NCI-H1694 treated with DMSO at 0.1 percent for 48 hours (cell line): ENCODE measurements around the gene PRKG1.
"Not testable (repeated sequence)": the region's sequence is repeated elsewhere in the genome, so short reads cannot be mapped to it uniquely, and the experiment has no call there.

Source experiments
- DNase-seq: peaks from one replicate; lab custom pipeline; 2025; lab: John Stamatoyannopoulos, UW

PRKG1 gene

DNA sequence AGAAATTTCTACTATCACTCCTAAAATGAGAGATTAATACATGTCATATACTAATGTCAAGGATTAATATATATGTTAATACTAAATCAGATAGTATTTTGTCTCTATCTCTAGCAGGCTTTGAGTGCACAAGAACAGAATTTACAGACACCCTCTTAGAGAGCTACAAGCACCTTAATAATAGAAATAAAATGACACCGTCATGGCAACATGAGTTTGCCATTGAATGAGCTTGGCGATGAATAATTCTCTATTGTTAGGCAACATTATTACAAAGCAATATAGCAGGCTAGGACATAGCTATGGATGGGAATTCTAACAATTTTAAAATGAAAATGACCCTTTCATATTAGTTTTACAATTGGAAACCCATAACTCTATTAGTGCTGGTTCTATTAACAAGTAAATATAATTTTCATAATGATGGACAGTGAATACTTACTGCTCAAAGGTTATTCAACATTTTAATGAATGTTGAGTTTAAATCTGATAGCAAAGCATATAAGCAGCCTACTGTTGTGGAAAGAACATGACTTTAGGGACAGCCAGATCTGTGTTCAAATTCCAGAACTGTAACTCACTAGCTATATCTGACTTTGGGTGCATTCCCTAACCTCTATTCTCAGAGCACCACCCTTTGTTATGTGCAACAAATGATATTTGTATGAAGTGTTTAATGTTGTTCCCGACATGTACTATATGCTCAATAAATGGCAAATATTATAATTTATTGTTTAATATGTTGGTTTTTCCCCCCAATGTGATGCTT is 1055.3 kb downstream of the PRKG1 start:
- DNase-seq, result no peak

DNA sequence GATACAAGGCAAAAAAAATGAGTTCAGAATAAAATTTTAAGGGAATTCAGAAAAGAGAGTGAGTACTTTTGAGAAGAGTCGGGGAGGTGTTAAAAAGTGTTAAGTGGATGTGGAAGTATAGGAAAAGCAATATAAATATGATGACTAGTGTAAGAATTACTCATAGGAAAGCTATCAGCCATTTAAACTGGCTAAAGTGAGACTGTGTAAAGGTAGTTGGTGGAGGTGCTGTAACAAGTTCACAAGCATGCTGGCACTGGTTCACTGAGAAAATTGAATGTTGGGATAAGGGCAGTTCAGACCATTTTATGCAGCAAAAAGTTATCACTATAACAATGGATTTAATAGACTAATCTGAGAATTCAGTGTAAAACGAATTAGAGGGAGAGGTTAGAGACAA is 1060.8 kb downstream of the PRKG1 start:
- DNase-seq, result no peak

DNA sequence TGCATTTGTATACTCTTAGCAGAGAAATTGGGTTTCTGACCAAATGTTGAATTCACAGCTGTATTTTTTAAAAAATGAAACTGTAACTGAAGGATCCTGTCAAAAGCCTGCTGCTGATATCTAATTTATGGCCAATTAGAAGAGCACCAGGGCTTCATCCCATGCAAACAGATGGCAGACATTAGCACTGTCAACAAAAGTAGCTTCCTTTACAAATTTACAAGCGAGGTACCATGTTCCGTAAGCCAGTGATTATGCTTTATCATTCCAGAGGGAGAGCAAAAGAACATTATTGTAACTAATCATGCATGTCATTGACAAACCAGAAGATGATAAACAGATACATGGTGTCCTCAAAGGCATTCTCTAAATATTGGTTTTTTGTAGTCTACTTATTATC is 1062.6 kb downstream of the PRKG1 start:
- no peak for DNase-seq

DNA sequence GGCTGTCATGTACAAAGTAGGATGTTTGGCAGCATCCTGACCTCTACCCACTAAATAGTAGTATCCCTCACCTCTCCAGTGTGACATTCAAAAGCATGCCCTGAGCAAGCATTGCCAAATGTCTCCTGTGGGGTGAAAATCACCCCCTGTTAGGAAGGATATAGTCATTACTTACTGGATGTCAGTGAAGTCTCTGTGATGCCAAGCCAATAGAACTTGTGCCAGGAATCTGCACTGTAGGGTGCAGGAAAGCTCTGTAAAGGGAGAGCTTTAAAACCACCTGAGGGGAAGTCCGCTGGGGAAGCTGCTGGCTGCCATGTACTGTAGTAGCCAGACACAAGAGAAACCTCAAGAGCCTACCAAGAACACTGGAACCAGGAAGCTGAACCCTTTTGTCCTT is 1069.1 kb downstream of the PRKG1 start:
- no peak for DNase-seq

DNA sequence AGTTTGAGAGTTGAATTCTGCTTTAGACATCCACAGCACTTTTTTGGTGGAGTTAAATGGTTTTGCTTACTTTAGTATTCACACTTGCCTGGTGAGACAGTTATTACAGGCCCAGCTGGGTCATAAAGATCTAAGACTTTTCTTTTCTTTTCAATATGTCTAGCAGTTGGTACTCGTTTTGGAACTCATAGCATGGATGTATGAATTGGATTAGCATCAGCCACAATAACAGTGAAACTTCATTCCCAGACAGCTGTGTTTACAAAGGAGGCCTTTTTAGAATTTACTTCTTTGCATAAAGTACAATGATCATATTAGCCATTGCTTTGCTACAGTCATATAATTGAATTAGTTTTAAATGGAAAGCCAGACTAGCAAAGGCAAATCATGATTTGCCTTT is 1071.3 kb downstream of the PRKG1 start:
- no peak for DNase-seq

DNA sequence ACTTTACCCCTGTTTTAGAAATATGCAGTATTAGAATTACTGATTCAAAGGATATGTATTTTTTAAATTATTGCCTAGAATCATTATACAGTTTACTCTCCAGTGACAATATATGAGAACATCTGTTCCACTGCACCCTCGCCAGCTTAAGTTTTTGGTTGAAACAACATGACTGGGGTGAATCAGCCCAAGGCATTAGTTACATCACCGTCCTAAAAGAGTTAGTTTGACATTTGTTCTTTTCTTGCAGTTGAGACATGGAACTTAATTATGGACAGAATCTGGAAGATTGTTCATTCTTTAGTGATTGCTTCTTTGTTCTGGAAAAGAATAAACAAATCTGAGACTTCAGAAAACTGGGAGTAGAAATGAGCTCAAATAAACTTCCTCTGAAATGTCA is 1072.5 kb downstream of the PRKG1 start:
- DNase-seq, result no peak

DNA sequence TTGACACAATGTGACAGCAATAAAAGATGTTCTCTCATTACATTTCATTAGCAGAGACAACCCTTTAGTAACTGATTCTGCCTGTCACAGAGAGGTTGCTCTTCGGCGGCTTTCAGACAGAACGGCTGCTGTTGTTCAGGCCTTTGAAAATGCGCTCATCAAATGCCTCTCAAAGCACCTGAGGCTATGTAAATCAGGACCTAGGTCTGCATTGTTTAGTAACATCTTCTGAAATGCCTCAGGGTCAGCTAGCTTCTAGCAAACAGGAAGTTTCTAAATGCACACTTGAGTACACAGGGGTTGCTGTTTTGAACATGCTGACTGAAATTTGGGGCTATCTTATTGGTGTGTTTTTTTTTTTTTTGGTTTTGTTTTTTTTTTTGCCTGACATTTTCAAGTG is 1096.5 kb downstream of the PRKG1 start:
- no peak for DNase-seq

DNA sequence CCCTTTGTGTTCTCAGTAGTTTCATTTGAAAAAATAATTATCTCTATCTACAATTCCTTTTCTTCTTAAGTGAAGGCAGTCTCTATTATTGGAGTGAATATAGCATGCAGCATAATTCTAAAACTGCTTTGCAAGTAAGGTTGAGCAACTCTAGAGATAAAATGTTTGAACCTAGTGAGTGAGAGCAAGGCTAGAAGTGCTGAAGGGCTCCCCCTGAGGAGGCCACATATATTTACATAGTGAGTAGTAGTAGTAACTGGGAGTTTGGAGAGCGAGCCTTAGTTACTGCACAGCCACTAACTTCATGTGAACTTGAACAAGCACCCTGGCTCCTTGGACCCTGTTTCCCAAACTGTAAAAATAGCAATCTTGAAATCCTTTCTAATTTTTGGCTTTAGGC is 1098.3 kb downstream of the PRKG1 start:
- DNase-seq, result no peak

DNA sequence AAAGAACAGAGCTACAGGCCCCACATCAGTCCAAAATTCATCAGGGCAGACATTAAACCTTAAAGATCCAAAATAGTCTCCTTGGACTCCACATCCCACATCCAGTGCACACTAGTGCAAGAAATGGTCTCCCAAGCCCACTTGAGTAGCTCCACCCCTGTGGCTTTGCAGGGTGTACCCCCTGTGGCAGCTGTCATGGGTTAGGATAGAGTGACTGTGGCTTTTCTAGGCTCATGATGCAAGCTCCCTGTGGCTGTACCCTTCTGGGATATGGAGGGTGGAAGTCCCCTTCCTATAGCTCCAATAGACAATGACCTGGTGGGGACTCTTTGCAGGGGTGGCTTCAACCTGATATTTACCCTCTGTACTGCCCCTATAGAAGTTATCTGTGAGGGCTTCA is 1111.0 kb downstream of the PRKG1 start:
- DNase-seq, result no peak

DNA sequence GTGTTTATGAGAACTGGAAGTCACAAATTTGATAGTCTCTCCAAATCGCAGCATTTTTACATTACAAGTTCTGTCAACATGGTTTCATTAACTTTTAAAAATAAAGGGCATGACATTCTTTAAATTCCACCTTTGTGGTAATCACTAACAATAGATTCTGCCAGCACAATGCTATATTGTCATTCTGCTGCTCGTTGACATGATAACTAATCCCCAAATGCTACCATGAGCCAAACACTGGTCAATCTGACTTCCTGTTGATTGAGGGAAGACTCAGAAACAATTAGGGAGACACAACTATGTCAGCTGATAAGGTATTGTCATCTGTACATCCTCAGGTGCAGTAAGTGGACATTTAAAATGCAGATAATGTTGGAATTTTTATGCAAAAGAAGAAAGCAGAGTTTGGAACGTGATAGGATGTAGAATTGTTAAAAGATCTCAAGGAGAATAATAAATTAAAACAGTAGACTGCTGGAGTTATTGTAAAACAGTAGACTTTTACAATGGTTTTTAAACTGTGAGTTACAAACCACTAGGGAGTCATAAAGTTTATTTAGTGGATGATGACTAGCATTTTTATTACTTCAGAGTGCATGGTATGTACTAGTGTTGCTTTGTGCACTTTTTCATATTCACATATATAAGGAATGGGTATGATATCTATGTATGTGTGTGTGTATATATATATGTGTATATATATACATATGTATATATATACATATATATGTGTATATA is 1113.4 kb downstream of the PRKG1 start:
- DNase-seq, result no peak

DNA sequence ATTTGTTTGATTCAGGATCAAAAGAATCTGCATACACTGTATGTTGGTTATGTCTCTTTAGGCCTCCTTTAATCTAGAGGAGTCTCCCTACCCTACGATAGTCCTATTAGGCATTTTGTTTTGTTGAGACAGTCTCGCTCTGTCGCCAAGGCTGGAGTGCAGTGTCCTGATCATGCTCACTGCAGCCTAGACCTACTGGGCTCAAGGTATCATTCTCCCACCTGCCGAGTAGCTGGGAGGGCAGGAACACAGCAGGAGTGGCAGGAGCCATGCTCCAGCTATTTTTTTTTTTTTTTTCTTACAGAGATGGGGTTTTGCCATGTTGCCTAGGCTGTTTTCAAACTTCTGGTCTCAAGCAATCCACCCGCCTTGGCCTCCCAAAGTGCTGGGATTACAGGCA is 1116.8 kb downstream of the PRKG1 start:
- no peak for DNase-seq

DNA sequence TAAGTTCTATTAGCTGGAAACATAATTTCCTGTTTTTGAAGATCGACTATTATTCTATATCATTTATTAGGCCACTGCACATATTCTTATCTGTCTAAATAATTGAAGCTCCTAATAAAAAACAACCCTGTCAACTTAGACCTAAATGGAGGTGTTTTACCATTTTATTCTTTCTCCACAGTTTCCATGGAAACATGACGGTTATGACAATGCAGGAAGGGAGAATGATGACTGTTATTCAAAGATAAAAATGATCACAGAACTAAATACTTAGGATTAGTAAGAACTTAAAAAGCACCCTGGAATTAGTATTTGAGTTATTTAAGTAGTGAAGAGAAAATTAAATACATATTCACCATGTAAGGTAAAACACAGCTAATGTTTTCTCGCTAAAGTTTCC is 1119.9 kb downstream of the PRKG1 start:
- DNase-seq, result no peak

DNA sequence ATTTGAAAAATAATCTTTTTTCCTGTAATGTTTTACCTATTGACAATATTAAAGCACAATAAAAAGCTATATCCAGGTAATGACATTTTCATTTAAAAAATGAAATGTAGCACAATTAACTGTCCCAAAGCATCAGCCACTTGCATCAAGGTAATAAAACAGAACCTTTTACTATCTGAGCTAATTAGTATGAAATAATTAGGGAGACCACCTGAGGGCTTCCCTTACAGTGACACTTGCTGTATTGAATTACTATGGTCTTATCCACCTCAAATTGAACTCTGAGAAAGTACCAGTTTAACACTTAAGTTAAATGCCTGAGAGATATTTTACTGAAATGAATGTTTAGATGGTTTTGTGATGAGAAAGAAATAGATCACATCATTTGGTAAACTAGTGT is 1120.4 kb downstream of the PRKG1 start:
- DNase-seq, result no peak

DNA sequence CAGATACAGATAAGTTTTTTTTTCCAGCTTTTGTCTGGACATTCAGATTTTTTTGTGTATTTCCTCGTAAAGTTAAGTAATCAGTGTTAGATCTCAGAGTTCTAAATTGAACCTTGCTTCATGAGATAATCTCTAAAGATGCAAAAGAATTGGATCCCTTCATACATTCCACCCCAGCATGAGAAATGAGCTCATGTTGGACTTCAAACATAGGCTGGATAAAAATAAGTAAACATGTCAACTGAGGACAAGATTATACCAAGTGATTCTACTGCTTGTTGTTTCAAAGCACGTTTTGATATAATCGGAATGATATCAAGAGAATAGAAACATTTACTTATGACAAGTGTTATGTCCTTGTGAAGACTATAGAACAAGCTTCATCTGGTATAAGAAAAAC is 1122.8 kb downstream of the PRKG1 start:
- DNase-seq, result no peak

DNA sequence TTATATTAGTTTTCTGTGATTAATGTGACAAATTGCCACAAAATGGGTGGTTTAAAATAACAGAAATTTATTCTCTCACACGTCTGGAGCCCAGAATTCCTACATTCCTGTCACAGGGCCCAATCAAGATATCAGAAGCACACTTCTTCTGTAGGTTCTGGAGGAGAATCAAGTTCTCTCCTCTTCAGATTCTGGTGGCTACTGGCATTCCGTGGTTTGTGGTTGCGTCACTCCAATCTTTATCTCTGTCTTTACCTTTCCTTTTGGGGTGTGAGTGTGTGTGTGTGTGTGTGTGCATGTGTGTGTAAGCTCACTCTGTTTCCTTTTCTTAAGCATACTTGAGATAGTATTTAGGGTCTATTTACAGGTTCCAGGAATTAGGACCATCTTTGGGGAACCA is 1124.3 kb downstream of the PRKG1 start:
- DNase-seq, result no peak

DNA sequence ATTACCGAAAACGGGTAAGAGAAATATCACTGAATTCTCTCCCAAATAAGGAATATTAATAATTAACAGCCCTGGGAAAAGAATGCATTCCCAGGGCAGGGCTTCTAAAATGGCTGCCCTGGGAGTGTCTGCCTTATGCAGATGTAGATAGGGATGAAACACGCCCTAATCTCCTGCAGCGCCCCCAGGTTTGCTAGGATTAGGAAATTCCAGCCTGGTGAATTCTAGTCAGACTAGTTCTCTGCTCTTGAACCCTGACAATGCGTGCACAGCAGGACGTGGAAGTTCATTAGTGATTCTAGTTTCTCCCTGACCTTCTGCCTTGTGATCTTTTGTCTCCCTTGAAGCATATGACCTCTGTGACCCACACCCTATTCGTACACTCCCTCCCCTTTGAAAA is 1130.6 kb downstream of the PRKG1 start:
- not testable (repeated sequence) for DNase-seq

DNA sequence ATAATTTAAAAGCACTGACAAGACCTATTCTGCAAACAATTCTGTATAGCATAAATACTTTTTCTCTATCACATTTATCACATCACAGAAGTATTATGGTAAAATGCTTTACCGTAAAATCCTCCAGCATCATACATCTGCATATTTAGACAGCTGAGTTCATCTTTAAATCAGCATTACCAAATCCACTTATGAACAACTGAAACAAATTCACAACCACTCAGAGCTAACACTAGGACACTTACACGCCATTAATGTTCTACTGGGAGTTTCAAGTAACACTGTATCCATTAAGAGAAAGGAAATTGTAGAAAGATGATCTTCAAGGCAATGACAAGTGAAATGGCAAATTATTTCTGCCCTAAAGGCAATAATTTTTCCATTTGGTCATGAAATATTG is 1134.1 kb downstream of the PRKG1 start:
- DNase-seq, result no peak

DNA sequence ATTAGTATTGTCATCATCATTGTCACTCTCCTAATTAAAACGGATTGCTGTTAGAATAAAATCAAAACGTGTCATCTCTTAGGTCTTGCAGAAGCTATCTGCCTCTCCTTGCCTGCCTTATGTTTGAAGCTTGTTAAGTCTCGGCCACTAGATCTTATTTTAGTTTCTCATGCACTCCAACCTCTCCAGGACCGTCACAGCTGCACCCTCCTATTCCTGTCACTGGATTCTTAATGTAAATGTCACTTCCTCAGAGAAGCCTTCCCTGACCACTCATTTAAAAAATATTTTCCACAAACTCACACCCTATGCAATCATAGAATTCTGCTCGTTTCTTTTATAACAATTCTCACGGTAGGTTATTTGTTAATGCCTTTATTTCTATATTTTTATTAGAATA is 1135.9 kb downstream of the PRKG1 start:
- DNase-seq, result no peak

DNA sequence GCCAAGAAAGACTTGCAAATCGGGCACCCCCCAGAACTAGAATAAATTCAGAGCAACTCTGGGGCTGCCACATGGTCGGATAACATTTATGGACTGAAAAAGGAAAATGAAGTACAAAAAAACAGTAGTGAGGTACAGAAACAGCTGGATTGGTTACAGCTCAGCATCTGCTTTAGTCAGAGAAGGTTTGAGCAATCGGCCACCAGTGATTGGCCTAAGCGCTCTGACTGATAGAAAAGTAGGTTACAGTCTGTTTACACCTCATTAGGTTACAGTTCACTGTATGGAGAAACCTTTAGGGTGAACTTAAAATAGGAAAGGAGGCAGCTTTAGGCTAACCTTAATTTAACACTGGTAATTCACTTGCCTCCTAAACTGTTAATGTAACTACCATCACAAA is 1137.8 kb downstream of the PRKG1 start:
- DNase-seq, result no peak

DNA sequence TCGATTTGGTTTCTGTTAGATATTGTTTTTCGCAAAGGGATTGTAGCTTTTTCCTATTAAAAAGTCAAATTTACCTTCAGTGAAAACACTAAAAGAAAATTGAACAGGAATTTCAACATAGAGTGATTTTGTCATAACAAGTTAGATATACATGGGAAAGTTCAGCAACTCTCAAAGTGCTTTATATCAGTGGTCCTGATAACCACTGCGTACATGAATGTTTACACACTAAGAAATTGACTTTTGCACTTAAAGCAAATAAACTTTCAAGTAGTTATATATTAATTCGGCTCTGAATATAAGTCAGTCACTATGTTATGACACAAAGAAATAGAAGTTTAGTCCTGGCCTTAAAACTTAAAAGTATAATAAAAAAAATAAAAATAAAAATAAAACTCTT is 1138.5 kb downstream of the PRKG1 start:
- DNase-seq, result no peak

DNA sequence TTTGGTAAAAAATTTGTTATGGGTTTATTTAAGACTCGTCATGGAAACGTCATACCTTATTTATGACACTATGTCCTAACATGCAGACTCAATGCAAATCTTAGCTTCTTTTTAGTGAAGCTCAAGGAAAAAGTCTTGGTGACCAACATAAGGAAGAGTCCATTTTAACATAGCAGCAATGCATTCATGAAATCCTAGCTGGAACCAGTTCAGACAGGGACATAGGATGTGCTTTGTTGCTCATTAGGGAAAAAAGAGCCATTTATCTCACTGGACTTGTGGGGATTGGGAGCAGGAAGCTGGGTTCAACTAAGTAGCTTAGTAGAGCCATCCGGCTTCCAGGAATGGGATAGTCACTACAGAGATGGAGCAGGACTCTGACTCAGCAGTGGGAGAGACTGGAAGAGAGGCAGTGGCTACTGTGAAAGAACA is 1139.0 kb downstream of the PRKG1 start:
- no peak for DNase-seq

DNA sequence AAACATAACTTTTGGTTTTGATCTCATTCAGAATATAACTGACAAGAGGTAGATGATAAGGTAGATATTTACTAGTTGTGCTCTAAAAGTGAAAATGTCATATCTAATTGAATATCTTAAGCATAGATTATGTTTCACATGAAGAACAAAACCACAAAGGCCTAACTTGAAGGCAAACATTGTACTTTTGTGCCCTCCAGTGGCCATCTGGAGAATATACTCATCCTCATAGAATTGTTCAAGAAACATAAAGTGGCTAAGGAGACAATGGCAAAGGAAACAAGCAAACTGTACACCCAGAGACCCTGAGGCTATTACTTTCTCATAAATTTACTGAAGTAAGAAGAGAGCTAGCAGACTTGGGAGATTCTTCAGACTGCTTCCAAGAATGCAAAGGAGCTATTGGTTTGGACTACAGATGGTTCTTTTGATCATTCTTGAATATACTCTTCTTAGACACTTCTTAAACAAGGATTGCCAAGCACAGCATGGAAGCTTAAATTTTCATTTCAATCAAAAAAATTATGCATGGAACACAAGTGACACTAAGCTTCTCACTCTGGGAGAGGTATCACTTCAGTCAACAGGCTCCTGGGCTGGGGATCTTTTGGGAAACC is 1141.6 kb downstream of the PRKG1 start:
- peak; percentile 41 for DNase-seq

DNA sequence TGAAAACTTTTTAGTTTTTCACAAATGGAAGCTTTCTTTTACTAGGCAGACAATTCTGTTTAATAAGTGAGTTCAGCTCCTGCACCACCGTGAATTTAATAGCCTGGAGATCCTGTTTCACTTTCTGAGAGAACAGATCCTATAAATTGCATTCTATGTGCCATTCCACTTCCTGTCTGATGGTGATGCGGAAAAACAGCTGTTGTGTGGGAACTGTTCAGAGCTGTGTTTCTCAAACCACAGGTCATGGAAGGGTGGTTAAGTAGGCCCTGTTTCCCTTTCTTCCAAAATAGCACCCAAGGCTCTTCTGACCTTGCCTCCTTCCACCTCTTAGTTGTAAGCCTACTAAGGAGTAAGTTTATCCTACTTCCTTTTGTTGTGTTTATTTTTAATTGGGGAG is 1142.6 kb downstream of the PRKG1 start:
- DNase-seq, result no peak
